Ovary (tissue), 3 donors: ENCODE measurements around the gene USP10.

Experiments
- CTCF ChIP-seq, 3 donors: fragments of 450-650 bp in 2 of 3; fragments of 200-600 bp in 1 of 3; IDR thresholded peaks; one replicate each; pipeline versions ENCODE4 v1.5.1 to v1.8.0; 2016 to 2022; ENCODE audit warnings: antibody characterized with exemption in 3 of 3, mild to moderate bottlenecking in 1 of 3
- EP300 ChIP-seq: sonication (generic); formaldehyde crosslinking; IDR thresholded peaks from one replicate; pipeline ENCODE4 v1.6.1; 2017; ENCODE audit warnings: antibody characterized with exemption
- POLR2A ChIP-seq: fragments of 450-650 bp; IDR thresholded peaks from one replicate; pipeline ENCODE4 v1.6.1; 2017; ENCODE audit warnings: antibody characterized with exemption, mild to moderate bottlenecking, moderate library complexity
- donor health status: DM: no; HTN: no; CAD: no.

- no peak for TF ChIP-seq POLR2A
- no peak for TF ChIP-seq CTCF (IDR thresholded peaks at IDR 0.05)
- TF ChIP-seq EP300 = no peak
These were observed 29.1 kb downstream of the USP10 start for GRCh38 chr16:84728853-84729424.
